Prostate gland (tissue), 2 donors: ENCODE data around the gene EFR3B. TPM values are rescaled to one million over a fixed set of nuclear protein-coding genes. Genes with fewer than 3 reads are reported as not detected.

ENCODE experiments used
- DNase-seq: peaks from one replicate; pipeline ENCODE4 v3.0.0-alpha.2; 2019; ENCODE audit warnings: low spot score
- H3K27ac ChIP-seq, 2 donors: fragments of 200-600 bp; sonication (generic); 2 replicates each; pipeline ENCODE4 v1.5.1; 2017 to 2019
- H3K27me3 ChIP-seq: fragments of 200-600 bp; sonication (generic); replicated peaks from 2 replicates; pipeline ENCODE4 v1.5.1; 2019; ENCODE audit not compliant: insufficient read depth
- H3K36me3 ChIP-seq, 2 donors: fragments of 200-600 bp; sonication (generic); 1 replicate in 1 of 2; 2 replicates in 1 of 2; pipeline versions ENCODE4 v1.5.1 to v1.8.1; 2017 to 2019
- H3K4me1 ChIP-seq: fragments of 200-600 bp; sonication (generic); replicated peaks from 2 replicates; pipeline ENCODE4 v1.5.1; 2019
- H3K4me3 ChIP-seq, 2 donors: fragments of 200-600 bp; sonication (generic); 2 replicates each; pipeline ENCODE4 v1.5.1; 2017 to 2019
- H3K9me3 ChIP-seq: fragments of 200-600 bp; sonication (generic); 2 replicates; pipeline ENCODE4 v1.5.1; 2017
- POLR2A ChIP-seq: fragments of 450-650 bp; IDR thresholded peaks from one replicate; pipeline ENCODE4 v1.6.1; 2016; ENCODE audit warnings: antibody characterized with exemption, mild to moderate bottlenecking
- POLR2AphosphoS5 ChIP-seq: sonication (generic); formaldehyde crosslinking; IDR thresholded peaks from one replicate; pipeline ENCODE4 v1.6.1; 2017; ENCODE audit warnings: antibody characterized with exemption
- WGBS: methylation state at CpG from one replicate; pipeline ENCODE4 v1.1.5; 2018; 5-methylcytosine and 5-hydroxymethylcytosine counted together
- intact Hi-C: fragments of 100-400 bp; cut with DNase I; formaldehyde crosslinking; loops from one replicate; pipeline ENCODE4 v1.14.2; 2022
- total RNA-seq, 2 donors: library from RNA; depleted of rRNA; stranded (reverse); fragments of >200 nt; gene quantifications; one replicate each; pipeline ENCODE4 v1.1.0, GENCODE V29; 2016
- TF ChIP-seq, protein P1 (sequence below), 4 experiments: fragments of 200-600 bp in 2 of 4; fragments of 450-650 bp in 2 of 4; sonication (generic) in 2 of 4; IDR thresholded peaks; 1 replicate in 3 of 4; 2 replicates in 1 of 4; pipeline ENCODE4 v1.5.1; 2016 to 2019; ENCODE audit warnings: antibody characterized with exemption in 4 of 4, mild to moderate bottlenecking in 2 of 4, moderate library complexity in 2 of 4

EFR3B gene
- total RNA-seq, 2 donors from 2014 or later, result 0.14 to 1.6 TPM

DNA sequence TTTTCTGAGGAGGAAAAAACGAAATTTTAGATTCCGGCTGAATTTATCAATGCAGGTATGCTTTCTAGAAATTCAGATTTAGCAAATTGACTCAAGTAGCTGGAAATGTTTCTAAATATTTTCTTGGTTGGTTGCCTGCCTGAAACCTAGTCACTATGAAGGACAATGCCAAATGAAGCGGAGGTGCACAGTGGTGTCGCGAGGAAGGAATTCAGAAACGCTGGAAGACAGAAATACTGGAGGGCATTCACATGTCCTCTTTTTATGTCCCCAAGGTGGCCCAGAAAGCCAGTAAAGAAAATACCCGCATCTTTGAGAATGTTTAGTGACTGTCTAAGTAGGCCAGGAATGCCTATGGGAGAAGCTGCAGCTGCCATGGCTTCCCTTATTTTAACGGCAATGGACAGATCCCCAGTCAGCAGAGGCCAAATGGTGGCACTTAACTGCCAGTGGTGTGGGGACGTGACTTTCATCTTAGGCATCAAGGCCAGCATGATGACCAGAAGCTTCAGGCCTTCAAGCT lies 15.8 kb upstream of the EFR3B start:
- Histone ChIP-seq H3K4me1 (no peaks in the 10 kb centered on the region), H3K36me3 (no peaks in the 10 kb centered on the region), H3K4me3 (no peak overlapping the region), H3K27ac (no peak overlapping the region), H3K27me3 (no peaks in the 10 kb centered on the region), H3K9me3 (no peaks in the 10 kb centered on the region)
- DNase-seq, result no peak
- WGBS, result 95% methylated on average over 9 of the region's 9 CpGs
- no peak for TF ChIP-seq POLR2A
- TF ChIP-seq, protein P1, sequence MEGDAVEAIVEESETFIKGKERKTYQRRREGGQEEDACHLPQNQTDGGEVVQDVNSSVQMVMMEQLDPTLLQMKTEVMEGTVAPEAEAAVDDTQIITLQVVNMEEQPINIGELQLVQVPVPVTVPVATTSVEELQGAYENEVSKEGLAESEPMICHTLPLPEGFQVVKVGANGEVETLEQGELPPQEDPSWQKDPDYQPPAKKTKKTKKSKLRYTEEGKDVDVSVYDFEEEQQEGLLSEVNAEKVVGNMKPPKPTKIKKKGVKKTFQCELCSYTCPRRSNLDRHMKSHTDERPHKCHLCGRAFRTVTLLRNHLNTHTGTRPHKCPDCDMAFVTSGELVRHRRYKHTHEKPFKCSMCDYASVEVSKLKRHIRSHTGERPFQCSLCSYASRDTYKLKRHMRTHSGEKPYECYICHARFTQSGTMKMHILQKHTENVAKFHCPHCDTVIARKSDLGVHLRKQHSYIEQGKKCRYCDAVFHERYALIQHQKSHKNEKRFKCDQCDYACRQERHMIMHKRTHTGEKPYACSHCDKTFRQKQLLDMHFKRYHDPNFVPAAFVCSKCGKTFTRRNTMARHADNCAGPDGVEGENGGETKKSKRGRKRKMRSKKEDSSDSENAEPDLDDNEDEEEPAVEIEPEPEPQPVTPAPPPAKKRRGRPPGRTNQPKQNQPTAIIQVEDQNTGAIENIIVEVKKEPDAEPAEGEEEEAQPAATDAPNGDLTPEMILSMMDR (IDR thresholded peaks at IDR 0.05), result no peak
- no peak for TF ChIP-seq POLR2AphosphoS5
- intact Hi-C loops, result no loop called here

DNA sequence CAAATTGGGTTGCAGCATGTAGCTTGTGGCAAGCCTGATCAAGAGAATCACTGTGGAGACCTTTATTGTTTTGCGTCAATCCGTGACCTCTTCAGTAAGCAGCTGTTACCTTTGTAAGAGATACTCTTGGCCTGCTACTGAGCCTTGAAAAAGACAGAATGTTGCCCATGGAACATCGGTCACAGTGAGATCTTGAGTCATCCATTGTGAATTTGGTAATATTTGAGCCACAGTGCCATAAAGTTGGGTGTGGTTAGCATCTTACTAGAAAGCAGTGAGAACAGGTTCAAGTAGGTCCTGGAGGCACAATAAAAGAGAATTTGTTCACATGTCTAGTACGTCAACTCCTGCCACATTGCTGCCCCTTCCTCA lies 12.7 kb upstream of the EFR3B start:
- Histone ChIP-seq H3K4me1 (no peaks in the 10 kb centered on the region), H3K4me3 (no peak overlapping the region), H3K36me3 (no peaks in the 10 kb centered on the region), H3K27ac (no peak overlapping the region), H3K27me3 (no peaks in the 10 kb centered on the region), H3K9me3 (no peaks in the 10 kb centered on the region)
- DNase-seq, result no peak
- WGBS, result 87% methylated on average over 4 of the region's 4 CpGs
- TF ChIP-seq, protein P1 (IDR thresholded peaks at IDR 0.05), result no peak
- no peak for TF ChIP-seq POLR2A
- TF ChIP-seq POLR2AphosphoS5, result no peak
- intact Hi-C loops, result no loop called here

DNA sequence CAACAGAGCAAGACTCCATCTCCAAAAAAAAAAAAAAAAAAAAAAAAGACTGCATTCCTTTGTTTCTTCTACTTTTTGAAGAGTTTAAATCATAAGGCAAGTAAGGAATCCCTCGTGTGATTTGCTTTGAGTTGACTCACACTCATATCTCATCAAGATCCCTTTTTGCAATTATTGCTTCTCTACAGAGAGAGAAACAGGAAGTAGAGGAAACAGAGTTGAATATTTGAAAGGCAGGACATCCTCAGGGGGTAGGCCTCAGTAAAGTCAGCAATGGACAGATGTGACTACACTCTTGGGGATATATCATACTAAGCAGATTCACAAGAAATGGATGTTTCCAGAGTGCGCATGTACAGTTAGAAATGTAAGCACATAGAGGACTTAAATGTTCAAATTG lies 11.2 kb upstream of the EFR3B start:
- H3K4me1 ChIP-seq, result no peaks in the 10 kb centered on the region
- no peak for DNase-seq
- no peak overlapping the region for H3K27ac ChIP-seq
- TF ChIP-seq POLR2AphosphoS5, result no peak
- TF ChIP-seq POLR2A, result no peak
- TF ChIP-seq, protein P1 (IDR thresholded peaks at IDR 0.05), result no peak
- no peaks in the 10 kb centered on the region for H3K27me3 ChIP-seq
- intact Hi-C loops, result no loop called here
- WGBS, result 92% methylated on average over 2 of the region's 2 CpGs
- H3K36me3 ChIP-seq, result no peaks in the 10 kb centered on the region
- no peak overlapping the region for H3K4me3 ChIP-seq
- no peaks in the 10 kb centered on the region for H3K9me3 ChIP-seq

DNA sequence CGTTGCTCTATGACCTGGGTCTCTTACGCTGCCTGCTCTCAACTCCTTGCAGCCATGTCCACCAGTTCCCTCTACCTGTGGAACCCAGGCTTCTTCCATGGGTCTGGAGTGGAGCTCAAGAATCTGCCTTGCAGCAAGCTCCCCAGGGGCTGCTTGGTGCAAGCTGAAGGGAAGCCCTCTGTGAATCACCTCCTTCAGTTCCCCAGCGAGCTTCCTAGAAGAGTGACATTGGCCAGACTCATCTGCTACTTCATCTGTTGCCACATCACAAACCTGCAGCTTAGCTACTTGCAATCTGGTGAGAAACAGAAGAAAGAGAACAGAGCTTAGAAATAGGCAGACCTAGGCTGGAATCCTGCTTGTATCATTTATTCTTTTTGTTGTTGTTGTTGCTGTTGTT lies 9.8 kb upstream of the EFR3B start:
- DNase-seq, result no peak
- TF ChIP-seq, protein P1 (IDR thresholded peaks at IDR 0.05), result no peak
- TF ChIP-seq POLR2AphosphoS5, result no peak
- no peak for TF ChIP-seq POLR2A
- H3K27me3 ChIP-seq, result no peaks in the 10 kb centered on the region
- no peaks in the 10 kb centered on the region for H3K36me3 ChIP-seq
- no peaks in the 10 kb centered on the region for H3K4me1 ChIP-seq
- intact Hi-C loops, result no loop called here
- no peak overlapping the region for H3K27ac ChIP-seq
- no peak overlapping the region for H3K4me3 ChIP-seq
- 68% methylated on average over 3 of the region's 3 CpGs for WGBS
- H3K9me3 ChIP-seq, result no peaks in the 10 kb centered on the region

DNA sequence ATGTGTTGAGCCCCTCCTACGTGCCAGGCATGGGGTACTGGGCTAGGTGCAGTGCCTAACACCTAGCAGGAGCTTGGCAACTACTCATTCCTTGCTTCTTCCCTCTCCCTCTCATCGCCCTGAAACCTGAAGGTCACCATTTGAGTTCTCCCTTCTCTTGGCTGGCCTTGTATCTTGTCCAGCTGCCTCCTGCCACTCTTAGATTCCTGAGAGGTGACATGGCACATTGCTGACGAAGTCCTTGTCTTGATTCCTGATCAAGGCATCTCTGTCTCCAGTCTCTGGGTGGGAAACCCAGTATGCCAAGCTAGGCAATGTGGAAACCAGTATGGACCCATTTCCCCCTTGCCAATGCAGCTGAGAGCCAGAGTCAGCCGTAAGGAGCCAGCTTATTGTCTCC lies 9.0 kb upstream of the EFR3B start:
- H3K36me3 ChIP-seq, result no peaks in the 10 kb centered on the region

More for the DNA sequence above, 9.0 kb upstream of the EFR3B start:
- 85% methylated on average over 4 of the region's 4 CpGs for WGBS
- Histone ChIP-seq H3K27me3 (no peaks in the 10 kb centered on the region), H3K9me3 (no peaks in the 10 kb centered on the region), H3K27ac (no peak overlapping the region), H3K4me3 (no peak overlapping the region), H3K4me1 (no peaks in the 10 kb centered on the region)
- DNase-seq, result no peak
- intact Hi-C loops, result no loop called here
- no peak for TF ChIP-seq POLR2A
- TF ChIP-seq, protein P1 (IDR thresholded peaks at IDR 0.05), result no peak
- TF ChIP-seq POLR2AphosphoS5, result no peak
